BJ (cell line): ENCODE results near the gene TSPAN4. TPM values are rescaled to one million over a fixed set of nuclear protein-coding genes. Genes with fewer than 3 reads are reported as not detected.

Source experiments
- CTCF ChIA-PET: fragments of 350-600 bp; formaldehyde crosslinking; extraction: SDS; loops from one replicate; lab custom pipeline; 2021; ENCODE audit warnings: antibody characterized with exemption, inconsistent platforms; lab: Yijun Ruan, JAX
- POLR2A ChIA-PET: fragments of 300-600 bp; sonication (Branson Sonifier 250); formaldehyde crosslinking; extraction: SDS; loops from one replicate; lab custom pipeline; 2021; ENCODE audit warnings: antibody characterized with exemption; lab: Charles Lee
- DNase-seq: peaks from one replicate; pipeline ENCODE4 v3.0.0-alpha.2; 2011; ENCODE audit warnings: low read depth
- H3K27me3 ChIP-seq: 2 replicates; pipeline ENCODE4 v1.6.0; 2011; ENCODE audit warnings: low read length; ENCODE audit not compliant: control insufficient read depth, insufficient read depth
- H3K36me3 ChIP-seq: 2 replicates; pipeline ENCODE4 v1.5.1; 2011; ENCODE audit warnings: low read length; ENCODE audit not compliant: control insufficient read depth, insufficient read depth
- H3K4me3 ChIP-seq: 2 replicates; pipeline ENCODE4 v1.5.1; 2011; ENCODE audit warnings: low read depth, mild to moderate bottlenecking, control low read depth, low read length
- polyA plus RNA-seq: library from polyadenylated mRNA; depleted of rRNA; stranded (reverse); fragments of >200 nt; gene quantifications from 2 replicates; pipeline ENCODE4 v1.2.3, GENCODE V29; 2011
- TF ChIP-seq, protein P1 (sequence below): IDR thresholded peaks from 2 replicates; pipeline ENCODE4 v1.5.1; 2011; ENCODE audit warnings: low read depth, mild to moderate bottlenecking, control low read depth, inconsistent platforms, low read length, moderate library complexity; ENCODE audit not compliant: insufficient read depth

TSPAN4 gene
- polyA plus RNA-seq, 1 experiment: 295 TPM

DNA sequence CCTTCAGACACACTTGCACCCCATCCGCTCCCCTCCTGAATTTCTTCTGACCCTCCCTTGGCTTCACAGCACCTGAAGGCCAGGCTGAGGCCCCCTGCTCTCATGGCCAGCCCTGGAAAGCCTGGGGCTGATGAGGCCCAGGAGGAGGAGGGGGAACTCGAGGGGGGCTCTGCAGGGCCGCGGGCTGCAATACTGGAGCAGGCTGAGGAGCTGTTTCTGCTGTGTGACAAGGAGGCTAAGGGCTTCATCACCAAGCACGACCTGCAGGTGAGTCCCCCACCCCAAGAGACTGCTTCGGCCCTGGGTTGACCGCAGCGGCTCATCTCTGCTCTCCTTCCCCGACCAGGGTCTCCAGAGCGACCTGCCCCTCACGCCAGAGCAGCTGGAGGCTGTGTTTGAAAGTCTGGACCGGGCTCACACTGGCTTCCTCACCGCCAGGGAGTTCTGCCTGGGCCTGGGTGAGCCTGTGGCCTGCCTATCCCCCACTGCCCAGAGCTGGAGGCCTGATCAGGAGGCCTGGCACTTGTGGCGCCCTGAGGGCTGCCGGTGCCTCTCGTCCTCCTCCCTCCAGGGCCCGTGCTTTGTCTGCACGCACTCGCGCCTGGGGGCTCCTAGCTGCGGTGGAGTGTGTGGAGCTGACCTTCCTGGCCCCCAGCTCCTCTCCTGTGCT is 14.0 kb upstream of the TSPAN4 start:
- Histone ChIP-seq H3K4me3 (no peak overlapping the region), H3K27me3 (no peaks in the 10 kb centered on the region), H3K36me3 (peaks cover 18% of the 10 kb centered on the region)
- ChIA-PET CTCF (interaction anchor here (1.2 to 2.5 kb wide), 3 partner anchors 10 to 20 kb away, joined by 3 to 8 read pairs (median 3); no protein-coding TSS in a partner anchor), POLR2A (interaction anchor here (0.6 kb wide), 1 partner anchor 34 kb away, joined by 3 read pairs; no protein-coding TSS in a partner anchor)
- TF ChIP-seq, protein P1, sequence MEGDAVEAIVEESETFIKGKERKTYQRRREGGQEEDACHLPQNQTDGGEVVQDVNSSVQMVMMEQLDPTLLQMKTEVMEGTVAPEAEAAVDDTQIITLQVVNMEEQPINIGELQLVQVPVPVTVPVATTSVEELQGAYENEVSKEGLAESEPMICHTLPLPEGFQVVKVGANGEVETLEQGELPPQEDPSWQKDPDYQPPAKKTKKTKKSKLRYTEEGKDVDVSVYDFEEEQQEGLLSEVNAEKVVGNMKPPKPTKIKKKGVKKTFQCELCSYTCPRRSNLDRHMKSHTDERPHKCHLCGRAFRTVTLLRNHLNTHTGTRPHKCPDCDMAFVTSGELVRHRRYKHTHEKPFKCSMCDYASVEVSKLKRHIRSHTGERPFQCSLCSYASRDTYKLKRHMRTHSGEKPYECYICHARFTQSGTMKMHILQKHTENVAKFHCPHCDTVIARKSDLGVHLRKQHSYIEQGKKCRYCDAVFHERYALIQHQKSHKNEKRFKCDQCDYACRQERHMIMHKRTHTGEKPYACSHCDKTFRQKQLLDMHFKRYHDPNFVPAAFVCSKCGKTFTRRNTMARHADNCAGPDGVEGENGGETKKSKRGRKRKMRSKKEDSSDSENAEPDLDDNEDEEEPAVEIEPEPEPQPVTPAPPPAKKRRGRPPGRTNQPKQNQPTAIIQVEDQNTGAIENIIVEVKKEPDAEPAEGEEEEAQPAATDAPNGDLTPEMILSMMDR: no peak
- no peak for DNase-seq

DNA sequence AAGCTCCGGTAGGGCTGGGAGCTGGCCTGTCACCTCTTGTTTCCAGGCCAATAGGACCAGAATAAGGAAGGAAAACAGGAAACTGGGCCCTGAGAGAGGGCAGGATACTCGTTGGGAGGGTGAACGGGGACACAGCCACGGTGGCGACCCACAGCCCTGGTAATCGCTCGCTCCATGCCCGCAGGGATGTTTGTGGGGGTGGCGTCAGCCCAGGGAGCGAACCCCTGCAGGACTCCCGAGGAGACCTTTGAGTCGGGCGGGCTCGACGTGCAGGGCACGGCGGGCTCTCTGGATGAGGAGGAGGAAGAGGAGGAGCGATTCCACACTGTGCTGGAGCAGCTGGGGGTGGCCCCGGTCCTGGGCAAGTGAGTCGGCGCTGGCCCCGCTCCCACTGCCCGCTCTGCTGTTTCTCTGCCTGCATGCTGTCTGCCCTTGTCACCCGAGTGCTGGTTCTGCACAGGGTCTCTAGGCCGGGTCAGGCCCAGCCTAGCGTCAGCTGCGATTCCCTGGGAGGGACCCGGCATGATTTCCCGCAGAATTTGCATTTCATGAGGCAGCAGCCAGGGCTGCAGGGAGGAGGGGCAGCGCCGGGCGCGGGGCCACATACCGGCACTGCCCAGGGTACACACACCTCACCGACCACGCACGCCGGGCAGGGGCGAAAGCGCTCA is 13.3 kb upstream of the TSPAN4 start:
- no peaks in the 10 kb centered on the region for H3K27me3 ChIP-seq
- ChIA-PET POLR2A (interaction anchor here (0.5 to 1.0 kb wide), 3 partner anchors 11 to 35 kb away, joined by 3 to 13 read pairs (median 11); partner anchors contain the start of gene PNPLA2), CTCF (interaction anchor here (0.7 to 2.5 kb wide), 4 partner anchors 9 to 19 kb away, joined by 3 to 8 read pairs (median 3); partner anchors contain the start of gene PNPLA2)
- H3K4me3 ChIP-seq: peak overlapping the region; percentile 23; the same call in 1 of the 2 replicates
- TF ChIP-seq, protein P1: no peak
- DNase-seq: no peak
- H3K36me3 ChIP-seq: peaks cover 14% of the 10 kb centered on the region

DNA sequence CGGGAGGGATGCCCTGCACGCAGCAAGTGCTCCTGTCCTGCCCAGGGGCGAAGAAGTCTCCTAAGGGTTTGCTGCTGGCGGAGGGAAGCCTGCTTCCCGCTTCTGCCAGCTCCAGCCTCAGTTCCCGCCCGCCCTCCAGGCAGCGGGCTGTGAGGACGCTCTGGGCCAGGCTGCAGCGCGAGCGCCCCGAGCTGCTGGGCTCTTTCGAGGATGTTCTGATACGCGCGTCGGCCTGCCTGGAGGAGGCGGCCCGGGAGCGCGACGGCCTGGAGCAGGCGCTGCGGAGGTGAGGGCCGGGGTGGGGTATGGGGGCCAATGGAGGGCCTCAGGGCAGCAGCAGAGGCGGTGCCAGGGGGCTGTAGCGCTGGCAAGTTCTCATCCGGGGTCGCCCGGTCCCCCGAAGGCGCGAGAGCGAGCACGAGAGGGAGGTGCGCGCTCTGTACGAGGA is 12.8 kb upstream of the TSPAN4 start:
- ChIA-PET CTCF (interaction anchor here (0.7 to 2.5 kb wide), 3 partner anchors 8 to 11 kb away, joined by 3 to 8 read pairs (median 3); partner anchors contain the start of gene PNPLA2), POLR2A (interaction anchor here (0.5 to 1.0 kb wide), 2 partner anchors 11 to 15 kb away, joined by 11 to 13 read pairs; partner anchors contain the start of gene PNPLA2)
- no peaks in the 10 kb centered on the region for H3K27me3 ChIP-seq
- DNase-seq: no peak
- H3K4me3 ChIP-seq: peak overlapping the region; percentile 23
- peaks cover 8% of the 10 kb centered on the region for H3K36me3 ChIP-seq
- TF ChIP-seq, protein P1: no peak

DNA sequence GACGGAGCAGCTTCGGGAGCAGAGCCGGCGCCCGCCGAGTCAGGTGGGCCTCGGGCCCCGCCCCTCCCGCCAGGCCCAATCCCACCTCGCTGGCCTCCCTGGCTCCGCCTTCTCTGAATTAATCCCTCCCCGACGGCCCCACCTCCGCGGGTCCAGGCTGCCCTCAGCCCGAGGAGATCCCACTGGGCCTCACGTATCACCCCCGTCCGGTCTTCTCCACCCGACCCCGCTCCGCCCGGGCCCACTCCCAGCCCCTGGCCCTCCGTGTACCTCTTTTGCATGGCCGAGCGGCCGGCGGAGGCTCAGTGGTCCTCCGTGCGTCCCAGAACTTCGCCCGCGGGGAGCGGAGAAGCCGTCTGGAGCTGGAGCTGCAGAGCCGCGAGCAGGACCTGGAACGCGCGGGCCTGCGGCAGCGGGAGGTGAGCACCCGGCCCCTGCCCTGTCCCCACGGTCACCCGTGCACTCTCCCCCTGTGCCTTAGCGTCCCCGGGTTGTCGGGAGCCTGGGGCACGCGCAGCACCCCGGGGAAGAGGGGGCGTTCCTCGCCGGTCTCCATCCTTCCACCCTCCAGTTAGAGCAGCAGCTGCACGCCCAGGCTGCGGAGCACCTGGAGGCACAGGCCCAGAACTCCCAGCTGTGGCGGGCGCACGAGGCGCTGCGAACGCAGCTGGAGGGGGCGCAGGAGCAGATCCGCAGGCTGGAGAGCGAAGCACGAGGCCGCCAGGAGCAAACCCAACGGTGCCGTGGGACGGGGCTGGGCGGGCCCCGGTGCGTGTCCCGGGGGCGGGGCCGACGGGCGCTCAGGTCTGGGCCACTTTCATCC is 12.1 kb upstream of the TSPAN4 start:
- POLR2A ChIA-PET: interaction anchor here (1.0 kb wide), 1 partner anchor 12 kb away, joined by 11 read pairs; the partner anchor contains the start of gene PNPLA2
- no peaks in the 10 kb centered on the region for H3K27me3 ChIP-seq
- DNase-seq: no peak
- H3K4me3 ChIP-seq: peak overlapping the region; percentile 30
- CTCF ChIA-PET: interaction anchor here (0.7 to 2.5 kb wide), 4 partner anchors 10 to 221 kb away, joined by 3 to 8 read pairs (median 6); partner anchors contain the start of gene PNPLA2
- peaks cover 3% of the 10 kb centered on the region; the same call in 1 of the 2 replicates for H3K36me3 ChIP-seq
- TF ChIP-seq, protein P1: no peak
